ENCODE measurements around the gene TRIM54.

DNA sequence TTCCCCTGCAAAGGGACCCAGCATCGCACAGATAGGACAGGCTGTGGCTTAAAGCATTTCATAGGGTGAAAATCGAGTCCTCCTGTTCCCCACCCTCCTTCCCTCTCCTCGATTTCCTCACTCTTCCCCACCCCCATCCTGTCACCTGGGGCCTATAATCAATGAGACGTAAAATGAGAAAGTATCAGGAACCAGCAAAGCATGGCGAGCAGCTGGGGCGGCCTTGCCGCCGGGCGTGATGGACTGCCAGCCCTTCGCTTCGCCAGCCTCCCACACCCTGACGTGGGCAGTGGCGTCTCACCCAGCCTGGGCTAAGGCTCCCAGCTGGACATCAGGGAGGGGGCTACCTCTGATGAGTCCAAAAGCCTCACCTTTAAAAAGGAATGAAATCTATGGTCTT is 30.5 kb upstream of the TRIM54 start:
- TF ChIP-seq, protein P1, sequence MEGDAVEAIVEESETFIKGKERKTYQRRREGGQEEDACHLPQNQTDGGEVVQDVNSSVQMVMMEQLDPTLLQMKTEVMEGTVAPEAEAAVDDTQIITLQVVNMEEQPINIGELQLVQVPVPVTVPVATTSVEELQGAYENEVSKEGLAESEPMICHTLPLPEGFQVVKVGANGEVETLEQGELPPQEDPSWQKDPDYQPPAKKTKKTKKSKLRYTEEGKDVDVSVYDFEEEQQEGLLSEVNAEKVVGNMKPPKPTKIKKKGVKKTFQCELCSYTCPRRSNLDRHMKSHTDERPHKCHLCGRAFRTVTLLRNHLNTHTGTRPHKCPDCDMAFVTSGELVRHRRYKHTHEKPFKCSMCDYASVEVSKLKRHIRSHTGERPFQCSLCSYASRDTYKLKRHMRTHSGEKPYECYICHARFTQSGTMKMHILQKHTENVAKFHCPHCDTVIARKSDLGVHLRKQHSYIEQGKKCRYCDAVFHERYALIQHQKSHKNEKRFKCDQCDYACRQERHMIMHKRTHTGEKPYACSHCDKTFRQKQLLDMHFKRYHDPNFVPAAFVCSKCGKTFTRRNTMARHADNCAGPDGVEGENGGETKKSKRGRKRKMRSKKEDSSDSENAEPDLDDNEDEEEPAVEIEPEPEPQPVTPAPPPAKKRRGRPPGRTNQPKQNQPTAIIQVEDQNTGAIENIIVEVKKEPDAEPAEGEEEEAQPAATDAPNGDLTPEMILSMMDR (IDR thresholded peaks at IDR 0.05 in 4 of 5, conservative IDR thresholded peaks at IDR 0.05 in 1 of 5) = no peak
- TF ChIP-seq POLR2A (IDR thresholded peaks at IDR 0.05) = no peak
